LNCaP clone FGC (cell line): ENCODE data around the gene RIMS1.

Source experiments
- DNase-seq: peaks from one replicate; pipeline ENCODE4 v3.0.0-alpha.2; 2011; ENCODE audit warnings: low read depth
- H3K4me3 ChIP-seq: 2 replicates; pipeline ENCODE4 v1.5.1; 2011; ENCODE audit warnings: mild to moderate bottlenecking, low read depth, low read length, control low read depth
- CTCF ChIP-seq: IDR thresholded peaks from 2 replicates; pipeline ENCODE4 v1.5.1; 2012; ENCODE audit warnings: mild to moderate bottlenecking; ENCODE audit not compliant: control insufficient read depth, insufficient read depth; ENCODE audit errors: extremely low read depth

Gene RIMS1

DNA sequence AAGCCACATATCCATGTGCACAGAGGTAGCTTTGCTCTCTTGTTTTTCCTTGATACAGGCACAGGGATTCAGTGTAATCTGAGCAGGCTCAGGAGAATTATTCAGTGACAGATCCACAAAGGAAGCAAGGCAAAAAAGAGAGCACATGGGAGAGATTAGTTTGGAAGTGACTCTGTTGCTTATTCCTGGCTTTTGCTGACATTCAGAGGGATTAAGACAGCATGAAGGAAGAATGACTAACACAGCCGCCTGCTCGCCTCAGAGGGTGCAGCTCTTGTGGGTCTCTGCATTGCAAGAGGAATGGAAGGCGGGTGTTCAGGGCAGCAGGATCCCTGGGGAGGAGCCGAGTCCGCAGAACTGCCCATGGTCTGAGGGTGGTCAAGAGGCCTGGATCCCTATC, 532.1 kb downstream of the RIMS1 start:
- no peak for TF ChIP-seq CTCF
- no peak overlapping the region for H3K4me3 ChIP-seq

DNA sequence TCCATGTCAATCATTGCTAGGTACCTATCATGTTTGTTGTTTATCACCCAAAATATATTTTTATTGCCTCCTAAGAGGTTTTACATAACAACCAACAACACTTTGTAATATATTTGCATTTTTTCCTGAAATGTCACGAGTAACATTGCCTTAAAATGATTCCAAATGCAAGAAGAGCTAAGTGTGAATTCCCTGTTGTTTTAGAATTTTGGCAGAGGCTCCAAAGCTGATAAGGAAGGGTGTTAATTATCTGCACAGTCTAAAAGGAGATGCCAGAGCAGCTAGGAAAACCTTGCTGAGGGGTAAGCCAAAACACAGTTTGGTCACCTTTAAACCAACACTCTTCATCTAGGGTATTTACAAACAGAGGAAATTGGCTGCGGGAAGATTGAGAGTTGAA, 533.6 kb downstream of the RIMS1 start:
- no peak overlapping the region for H3K4me3 ChIP-seq
- no peak for TF ChIP-seq CTCF
- DNase-seq, result no peak

More for the DNA sequence above, 532.1 kb downstream of the RIMS1 start:
- DNase-seq, result no peak

GRCh38 chr6:72420409-72420808, 534.1 kb downstream of the RIMS1 start:
- no peak for TF ChIP-seq CTCF
- DNase-seq, result no peak
- no peak overlapping the region for H3K4me3 ChIP-seq

DNA sequence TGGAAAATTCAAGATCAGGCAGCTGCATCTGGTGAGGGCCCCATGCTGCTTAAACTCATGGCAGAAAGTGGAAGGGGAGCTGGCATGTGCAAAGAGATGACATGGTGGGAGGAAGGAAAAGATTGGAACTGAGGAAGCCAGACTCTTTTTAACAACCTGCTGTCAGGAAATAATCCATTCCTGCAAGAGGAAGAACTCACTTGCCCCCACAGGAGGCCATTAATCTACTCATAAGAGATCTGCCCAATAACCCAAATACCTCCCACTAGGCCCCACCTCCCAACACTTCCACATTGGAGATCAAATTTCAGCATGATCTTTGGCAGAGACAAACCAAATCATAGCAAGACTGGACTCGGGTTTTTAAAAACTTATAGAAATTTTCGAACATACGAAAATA, 535.0 kb downstream of the RIMS1 start:
- no peak for TF ChIP-seq CTCF
- no peak overlapping the region for H3K4me3 ChIP-seq
- no peak for DNase-seq

GRCh38 chr6:72422171-72422570, 535.8 kb downstream of the RIMS1 start:
- no peak for TF ChIP-seq CTCF
- no peak for DNase-seq
- no peak overlapping the region for H3K4me3 ChIP-seq

GRCh38 chr6:72424476-72424875, 538.1 kb downstream of the RIMS1 start:
- no peak for TF ChIP-seq CTCF
- no peak for DNase-seq
- no peak overlapping the region for H3K4me3 ChIP-seq

DNA sequence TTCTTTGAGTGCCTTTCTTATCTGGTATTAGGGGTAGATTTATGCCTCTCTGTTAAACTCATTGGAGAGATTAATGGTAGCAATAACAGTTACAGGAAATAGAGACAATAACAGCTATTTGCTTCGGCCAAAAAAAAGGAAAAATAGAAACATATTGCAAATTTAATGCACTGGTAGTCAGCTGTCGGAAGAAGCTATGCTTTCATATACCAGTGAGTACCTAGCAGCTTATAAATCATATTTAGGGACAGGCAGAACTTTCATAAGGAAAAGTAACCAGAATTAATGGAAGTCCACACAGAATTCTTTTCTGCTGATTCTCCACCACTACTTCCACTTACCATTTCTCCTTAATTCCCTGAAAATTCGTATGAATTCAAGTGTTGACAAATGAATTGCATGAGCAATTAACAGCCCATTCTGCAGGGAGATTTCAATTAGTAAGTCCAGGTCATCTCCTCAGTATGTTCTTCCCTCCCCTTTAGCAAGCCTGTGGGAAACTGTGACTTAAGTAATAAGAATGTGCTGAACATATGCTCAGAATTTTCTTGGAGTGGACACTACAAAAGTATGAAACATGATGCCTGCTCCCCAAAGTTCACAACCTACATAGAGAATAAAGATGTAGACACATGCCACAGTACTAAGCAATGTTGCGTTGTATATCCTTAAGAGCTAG, 538.8 kb downstream of the RIMS1 start:
- H3K4me3 ChIP-seq, result no peak overlapping the region
- DNase-seq, result no peak
- TF ChIP-seq CTCF, result no peak
